ENCODE data around the gene ZSCAN2. TPM values are rescaled to one million over a fixed set of nuclear protein-coding genes. Genes with fewer than 3 reads are reported as not detected.

Gene ZSCAN2
- total RNA-seq, 1 experiment from 2014 or later, result 18.0 TPM

DNA sequence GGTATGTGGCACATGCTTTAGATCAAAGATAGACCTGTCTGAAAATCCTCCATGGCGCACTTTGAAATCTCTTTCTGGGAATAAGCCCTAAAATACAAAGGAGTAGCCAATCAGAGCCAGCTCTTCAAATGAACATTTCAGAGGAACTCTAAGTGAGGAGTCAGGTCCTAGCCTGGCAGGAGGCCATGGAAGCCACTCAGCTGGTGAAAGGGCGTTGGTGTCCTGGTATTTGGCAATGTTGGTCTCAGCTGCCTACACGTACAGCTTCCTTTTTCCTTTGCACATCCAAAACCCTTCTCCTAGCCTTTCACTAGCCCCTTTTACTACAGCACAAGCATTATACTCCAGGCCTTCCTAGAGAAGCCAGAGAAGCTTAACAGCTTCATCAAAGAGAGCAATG, 47.7 kb downstream of the ZSCAN2 start:
- CTCF ChIA-PET, result interaction anchor here (0.5 kb wide), 1 partner anchor 11 kb away, joined by 4 read pairs; no protein-coding TSS in a partner anchor
- Mint-ChIP-seq H3K4me1 (ENCODE audit: low read depth, unreplicated experiment) (peaks cover 16% of the 10 kb centered on the region), H3K4me3 (ENCODE audit: low read depth, unreplicated experiment) (no peak overlapping the region), H3K27ac (ENCODE audit: unreplicated experiment) (no peak overlapping the region), H3K9me3 (ENCODE audit: low read depth, unreplicated experiment) (no peaks in the 10 kb centered on the region), H3K36me3 (ENCODE audit: insufficient read depth, unreplicated experiment) (peaks cover 88% of the 10 kb centered on the region), H3K27me3 (ENCODE audit: unreplicated experiment) (no peaks in the 10 kb centered on the region)
- TF ChIP-seq, protein P1, sequence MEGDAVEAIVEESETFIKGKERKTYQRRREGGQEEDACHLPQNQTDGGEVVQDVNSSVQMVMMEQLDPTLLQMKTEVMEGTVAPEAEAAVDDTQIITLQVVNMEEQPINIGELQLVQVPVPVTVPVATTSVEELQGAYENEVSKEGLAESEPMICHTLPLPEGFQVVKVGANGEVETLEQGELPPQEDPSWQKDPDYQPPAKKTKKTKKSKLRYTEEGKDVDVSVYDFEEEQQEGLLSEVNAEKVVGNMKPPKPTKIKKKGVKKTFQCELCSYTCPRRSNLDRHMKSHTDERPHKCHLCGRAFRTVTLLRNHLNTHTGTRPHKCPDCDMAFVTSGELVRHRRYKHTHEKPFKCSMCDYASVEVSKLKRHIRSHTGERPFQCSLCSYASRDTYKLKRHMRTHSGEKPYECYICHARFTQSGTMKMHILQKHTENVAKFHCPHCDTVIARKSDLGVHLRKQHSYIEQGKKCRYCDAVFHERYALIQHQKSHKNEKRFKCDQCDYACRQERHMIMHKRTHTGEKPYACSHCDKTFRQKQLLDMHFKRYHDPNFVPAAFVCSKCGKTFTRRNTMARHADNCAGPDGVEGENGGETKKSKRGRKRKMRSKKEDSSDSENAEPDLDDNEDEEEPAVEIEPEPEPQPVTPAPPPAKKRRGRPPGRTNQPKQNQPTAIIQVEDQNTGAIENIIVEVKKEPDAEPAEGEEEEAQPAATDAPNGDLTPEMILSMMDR (IDR thresholded peaks at IDR 0.05; ENCODE audit: unreplicated experiment), result no peak
- no TSS peak for BruUV-seq (replicated peaks)
- no peak for DNase-seq
- intact Hi-C loops (cut with micrococcal nuclease; ENCODE audit: unreplicated experiment), result no loop called here

DNA sequence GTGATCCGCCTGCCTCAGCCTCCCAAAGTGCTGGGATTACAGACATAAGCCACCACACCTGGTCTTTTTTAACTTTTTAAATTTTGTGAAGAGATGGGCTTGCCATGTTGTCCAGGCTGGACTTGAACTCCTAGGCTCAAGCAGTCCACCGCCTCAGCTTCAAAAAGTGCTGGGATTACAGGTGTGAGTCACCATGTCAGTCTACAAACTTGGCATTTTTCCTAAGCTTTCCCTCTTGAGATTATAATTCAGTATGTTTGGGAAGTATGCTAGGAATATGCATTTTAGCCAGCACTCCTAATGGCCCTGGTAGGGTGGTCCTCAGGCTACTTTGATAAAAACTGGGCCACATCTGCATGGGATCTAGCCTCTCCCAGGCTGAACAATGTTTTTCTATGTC, 48.9 kb downstream of the ZSCAN2 start:
- no peak overlapping the region for H3K4me3 Mint-ChIP-seq (ENCODE audit: low read depth, unreplicated experiment)
- CTCF ChIA-PET, result interaction anchor here (0.8 kb wide), 1 partner anchor 1462 kb away, joined by 5 read pairs; no protein-coding TSS in a partner anchor
- BruUV-seq (replicated peaks), result no TSS peak
- H3K36me3 Mint-ChIP-seq (ENCODE audit: insufficient read depth, unreplicated experiment), result peaks cover 90% of the 10 kb centered on the region
- H3K27ac Mint-ChIP-seq (ENCODE audit: unreplicated experiment), result no peak overlapping the region
- H3K4me1 Mint-ChIP-seq (ENCODE audit: low read depth, unreplicated experiment), result peaks cover 19% of the 10 kb centered on the region
- no peaks in the 10 kb centered on the region for H3K9me3 Mint-ChIP-seq (ENCODE audit: low read depth, unreplicated experiment)
- H3K27me3 Mint-ChIP-seq (ENCODE audit: unreplicated experiment), result no peaks in the 10 kb centered on the region
- TF ChIP-seq, protein P1 (IDR thresholded peaks at IDR 0.05; ENCODE audit: unreplicated experiment), result no peak
- intact Hi-C loops (cut with micrococcal nuclease; ENCODE audit: unreplicated experiment), result no loop called here
- no peak for DNase-seq

GRCh38 chr15:84653584-84653909, 52.7 kb downstream of the ZSCAN2 start:
- Mint-ChIP-seq H3K4me3 (ENCODE audit: low read depth, unreplicated experiment) (peak overlapping the region; percentile 98), H3K27me3 (ENCODE audit: unreplicated experiment) (no peaks in the 10 kb centered on the region), H3K4me1 (ENCODE audit: low read depth, unreplicated experiment) (peaks cover 40% of the 10 kb centered on the region), H3K27ac (ENCODE audit: unreplicated experiment) (peak overlapping the region; percentile 98), H3K9me3 (ENCODE audit: low read depth, unreplicated experiment) (no peaks in the 10 kb centered on the region), H3K36me3 (ENCODE audit: insufficient read depth, unreplicated experiment) (peaks cover 82% of the 10 kb centered on the region)
- no TSS peak for BruUV-seq (replicated peaks)
- intact Hi-C loops (cut with micrococcal nuclease; ENCODE audit: unreplicated experiment), result no loop called here
- DNase-seq, result no peak
- TF ChIP-seq, protein P1 (IDR thresholded peaks at IDR 0.05; ENCODE audit: unreplicated experiment), result no peak
- CTCF ChIA-PET, result interaction anchor here (0.6 to 1.2 kb wide), 2 partner anchors 9 to 65 kb away, joined by 3 read pairs; no protein-coding TSS in a partner anchor

- TSS peak; percentile 85 for BruUV-seq (replicated peaks)
- H3K27ac Mint-ChIP-seq (ENCODE audit: unreplicated experiment), result peak within 1 kb of the TSS; percentile 98
- peaks cover 82% of the 10 kb centered on the region for H3K36me3 Mint-ChIP-seq (ENCODE audit: insufficient read depth, unreplicated experiment)
- intact Hi-C loops (cut with micrococcal nuclease; ENCODE audit: unreplicated experiment), result loop anchor here (2.0 kb wide), 1 partner anchor 101 kb away; no protein-coding TSS in a partner anchor
- no peaks in the 10 kb centered on the region for H3K9me3 Mint-ChIP-seq (ENCODE audit: low read depth, unreplicated experiment)
- H3K4me3 Mint-ChIP-seq (ENCODE audit: low read depth, unreplicated experiment), result peak within 1 kb of the TSS; percentile 98
- DNase-seq, result peak; percentile 99
- H3K27me3 Mint-ChIP-seq (ENCODE audit: unreplicated experiment), result no peaks in the 10 kb centered on the region
- CTCF ChIA-PET, result interaction anchor here (0.8 to 1.2 kb wide), 4 partner anchors 47 to 83 kb away, joined by 3 to 4 read pairs (median 4); no protein-coding TSS in a partner anchor
- TF ChIP-seq, protein P1 (IDR thresholded peaks at IDR 0.05; ENCODE audit: unreplicated experiment), result no peak
- peaks cover 45% of the 10 kb centered on the region for H3K4me1 Mint-ChIP-seq (ENCODE audit: low read depth, unreplicated experiment)
Observed at GRCh38 chr15:84653910-84654688, 53.3 kb downstream of the ZSCAN2 start, which contains the start of gene WDR73. Gene WDR73 (minus strand): TSS chr15:84654283. CDS start chr15:84654274, 9 bp downstream.

Measured in Calu3 (cell line).